ENCODE data around the gene INPP5B. TPM values are rescaled to one million over a fixed set of nuclear protein-coding genes. Genes with fewer than 3 reads are reported as not detected.

Gene INPP5B
- total RNA-seq, 2 experiments from 2014 or later, result 27.7 to 29.1 TPM

- TF ChIP-seq CTCF (IDR thresholded peaks at IDR 0.05), result no peak
- ChIA-PET CTCF (interaction anchor here (1.5 kb wide), 1 partner anchor 34 kb away, joined by 7 read pairs; the partner anchor contains the start of gene MTF1), POLR2A (interaction anchor here (0.8 kb wide), 1 partner anchor 9 kb away, joined by 3 read pairs; no protein-coding TSS in a partner anchor)
- intact Hi-C loops (cut with micrococcal nuclease), result no loop called here
- no peaks in the 10 kb centered on the region for H3K9me3 Mint-ChIP-seq
- H3K27ac Mint-ChIP-seq, result peak overlapping the region; percentile 87
- H3K27me3 Mint-ChIP-seq, result no peaks in the 10 kb centered on the region
- no peak overlapping the region for H3K4me3 Mint-ChIP-seq
- ATAC-seq (no peak), DNase-seq (no peak)
- H3K4me1 Mint-ChIP-seq (ENCODE audit: low read depth), result peaks cover 19% of the 10 kb centered on the region
- peaks cover 33% of the 10 kb centered on the region for H3K36me3 Mint-ChIP-seq (ENCODE audit: low read depth)
These were observed 121.3 kb downstream of the INPP5B start for GRCh38 chr1:37825506-37825905.

- ChIA-PET POLR2A (no interaction called here), CTCF (no interaction called here)
- intact Hi-C loops (cut with micrococcal nuclease), result no loop called here
- peaks cover 38% of the 10 kb centered on the region for H3K36me3 Mint-ChIP-seq (ENCODE audit: low read depth)
- DNase-seq (no peak), ATAC-seq (no peak)
- H3K4me1 Mint-ChIP-seq (ENCODE audit: low read depth), result peaks cover 19% of the 10 kb centered on the region
- H3K9me3 Mint-ChIP-seq, result no peaks in the 10 kb centered on the region
- no peak for TF ChIP-seq CTCF (IDR thresholded peaks at IDR 0.05)
- no peak overlapping the region for H3K4me3 Mint-ChIP-seq
- H3K27ac Mint-ChIP-seq, result no peak overlapping the region
- H3K27me3 Mint-ChIP-seq, result no peaks in the 10 kb centered on the region
These were observed 122.9 kb downstream of the INPP5B start for GRCh38 chr1:37824001-37824400.

GRCh38 chr1:37822906-37823815 lies 123.7 kb downstream of the INPP5B start:
- peaks cover 19% of the 10 kb centered on the region for H3K4me1 Mint-ChIP-seq (ENCODE audit: low read depth)
- peak; percentile 38 for DNase-seq
- peaks cover 38% of the 10 kb centered on the region for H3K36me3 Mint-ChIP-seq (ENCODE audit: low read depth)
- intact Hi-C loops (cut with micrococcal nuclease), result no loop called here
- no peaks in the 10 kb centered on the region for H3K9me3 Mint-ChIP-seq
- TF ChIP-seq CTCF (IDR thresholded peaks at IDR 0.05), result no peak
- ChIA-PET CTCF (interaction anchor here (1.2 to 1.7 kb wide), 2 partner anchors 12 to 37 kb away, joined by 4 to 11 read pairs; partner anchors contain the start of gene MTF1), POLR2A (interaction anchor here (0.9 to 1.3 kb wide), 5 partner anchors 15 to 133 kb away, joined by 3 to 5 read pairs (median 3); partner anchors contain the start of genes C1orf122 and YRDC)
- H3K4me3 Mint-ChIP-seq, result no peak overlapping the region
- H3K27me3 Mint-ChIP-seq, result no peaks in the 10 kb centered on the region
- peak overlapping the region; percentile 57 for H3K27ac Mint-ChIP-seq
- ATAC-seq, result peak; percentile 55

GRCh38 chr1:37821481-37821880 lies 125.4 kb downstream of the INPP5B start:
- no peak overlapping the region for H3K4me3 Mint-ChIP-seq
- intact Hi-C loops (cut with micrococcal nuclease), result no loop called here
- H3K4me1 Mint-ChIP-seq (ENCODE audit: low read depth), result peaks cover 16% of the 10 kb centered on the region
- ATAC-seq (no peak), DNase-seq (no peak)
- peaks cover 33% of the 10 kb centered on the region for H3K36me3 Mint-ChIP-seq (ENCODE audit: low read depth)
- no peaks in the 10 kb centered on the region for H3K27me3 Mint-ChIP-seq
- no peaks in the 10 kb centered on the region for H3K9me3 Mint-ChIP-seq
- no peak for TF ChIP-seq CTCF (IDR thresholded peaks at IDR 0.05)
- ChIA-PET POLR2A (no interaction called here), CTCF (interaction anchor here (0.6 to 1.7 kb wide), 2 partner anchors 39 to 225 kb away, joined by 3 to 11 read pairs; partner anchors contain the start of gene MTF1)
- no peak overlapping the region for H3K27ac Mint-ChIP-seq

GRCh38 chr1:37817481-37817880 lies 129.4 kb downstream of the INPP5B start:
- peaks cover 26% of the 10 kb centered on the region for H3K36me3 Mint-ChIP-seq (ENCODE audit: low read depth)
- POLR2A ChIA-PET, result no interaction called here
- CTCF ChIA-PET, result interaction anchor here (1.0 to 1.7 kb wide), 3 partner anchors 27 to 136 kb away, joined by 3 read pairs; no protein-coding TSS in a partner anchor

More at GRCh38 chr1:37817481-37817880, 129.4 kb downstream of the INPP5B start:
- no peaks in the 10 kb centered on the region for H3K9me3 Mint-ChIP-seq
- ATAC-seq, result no peak
- DNase-seq, result no peak
- intact Hi-C loops (cut with micrococcal nuclease), result no loop called here
- no peak overlapping the region for H3K27ac Mint-ChIP-seq
- no peak for TF ChIP-seq CTCF (IDR thresholded peaks at IDR 0.05)
- H3K4me1 Mint-ChIP-seq (ENCODE audit: low read depth), result no peaks in the 10 kb centered on the region
- no peaks in the 10 kb centered on the region for H3K27me3 Mint-ChIP-seq
- no peak overlapping the region for H3K4me3 Mint-ChIP-seq
